Gastroesophageal sphincter (tissue), 4 donors: ENCODE results near the gene SLC25A47. TPM values are rescaled to one million over a fixed set of nuclear protein-coding genes. Genes with fewer than 3 reads are reported as not detected.
"Not testable (repeated sequence)": the region's sequence is repeated elsewhere in the genome, so short reads cannot be mapped to it uniquely, and the experiment has no call there.

ENCODE experiments used
- ATAC-seq: fragments of 150-250 bp; one replicate; pipeline ENCODE4 v1.9.1; 2016; ENCODE audit warnings: mild to moderate bottlenecking, moderate library complexity
- H3K27ac ChIP-seq, 4 donors: fragments of 200-600 bp; sonication (generic) in 3 of 4; 1 replicate in 3 of 4; 2 replicates in 1 of 4; pipeline ENCODE4 v1.5.1; 2016 to 2019
- H3K27me3 ChIP-seq: fragments of 200-600 bp; sonication (generic); one replicate; pipeline ENCODE4 v1.5.1; 2019
- H3K36me3 ChIP-seq, 2 donors: fragments of 200-600 bp; sonication (generic); one replicate each; pipeline ENCODE4 v1.5.1; 2019; ENCODE audit warnings: control low read depth in 1 of 2
- H3K4me1 ChIP-seq, 3 donors: fragments of 200-600 bp; sonication (generic); 1 replicate in 2 of 3; 2 replicates in 1 of 3; pipeline ENCODE4 v1.5.1; 2016 to 2019; ENCODE audit warnings: control low read depth in 2 of 3
- H3K4me3 ChIP-seq, 2 donors: fragments of 200-600 bp; sonication (generic); one replicate each; pipeline ENCODE4 v1.5.1; 2019; ENCODE audit warnings: mild to moderate bottlenecking in 1 of 2, moderate library complexity in 1 of 2
- H3K9me3 ChIP-seq, 3 donors: fragments of 200-600 bp; sonication (generic); one replicate each; pipeline ENCODE4 v1.5.1; 2017 to 2019; ENCODE audit warnings: control low read depth in 2 of 3
- EP300 ChIP-seq: sonication (generic); formaldehyde crosslinking; IDR thresholded peaks from one replicate; pipeline ENCODE4 v1.6.1; 2017; ENCODE audit warnings: antibody characterized with exemption, mild to moderate bottlenecking
- POLR2A ChIP-seq, 2 donors: fragments of 450-650 bp; IDR thresholded peaks; one replicate each; pipeline ENCODE4 v1.6.1; 2017; ENCODE audit warnings: antibody characterized with exemption in 2 of 2, mild to moderate bottlenecking in 2 of 2, moderate library complexity in 1 of 2
- POLR2AphosphoS5 ChIP-seq: sonication (generic); formaldehyde crosslinking; IDR thresholded peaks from one replicate; pipeline ENCODE4 v1.6.1; 2017; ENCODE audit warnings: antibody characterized with exemption
- WGBS, 2 donors: methylation state at CpG; one replicate each; pipeline ENCODE4 v1.1.5; 2018; ENCODE audit warnings: low coverage in 1 of 2; 5-methylcytosine and 5-hydroxymethylcytosine counted together
- total RNA-seq, 4 donors: library from RNA; depleted of rRNA; stranded (reverse); fragments of >200 nt; gene quantifications; one replicate each; pipeline ENCODE4 v1.1.0, GENCODE V29; 2016
- TF ChIP-seq, protein P1 (sequence below), 4 experiments: fragments of 200-600 bp in 2 of 4; fragments of 450-650 bp in 2 of 4; sonication (generic) in 1 of 4; IDR thresholded peaks; one replicate each; pipeline ENCODE4 v1.5.1; 2017 to 2019; ENCODE audit warnings: antibody characterized with exemption in 4 of 4, mild to moderate bottlenecking in 2 of 4, moderate library complexity in 2 of 4

The SLC25A47 gene
- total RNA-seq, 4 donors from 2014 or later = 0.31 TPM; not detected in 3

DNA sequence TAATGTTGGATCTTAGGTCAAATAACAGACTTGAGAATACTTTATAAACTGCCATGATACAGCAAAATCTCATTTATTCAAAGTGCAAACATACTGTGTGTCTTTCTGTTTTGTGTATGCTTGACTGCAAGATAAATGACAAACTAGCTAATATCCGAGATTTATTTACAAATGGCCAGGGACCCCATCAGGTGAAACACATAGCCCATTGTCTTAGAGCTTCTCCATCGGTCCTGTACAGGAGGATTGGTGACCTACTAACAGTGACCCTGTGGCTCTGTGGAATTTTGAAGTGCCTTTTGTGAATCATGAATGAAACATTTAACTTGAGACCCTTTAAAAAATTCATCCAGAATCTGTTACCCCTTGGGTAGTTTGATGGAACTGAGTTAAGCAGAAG, 44.0 kb upstream of the SLC25A47 start:
- Histone ChIP-seq H3K36me3 (peaks cover 0 to 30% of the 10 kb centered on the region in 2 donors), H3K4me3 (no peak overlapping the region), H3K27me3 (no peaks in the 10 kb centered on the region), H3K9me3 (no peaks in the 10 kb centered on the region), H3K27ac (no peak overlapping the region), H3K4me1 (peaks cover 0 to 53% (median 0%) of the 10 kb centered on the region in 3 donors)
- 50 to 69% methylated on average over 2 of the region's 2 CpGs for WGBS, 2 donors
- ATAC-seq = no peak
- TF ChIP-seq POLR2A (IDR thresholded peaks at IDR 0.05) = no peak
- TF ChIP-seq, protein P1, sequence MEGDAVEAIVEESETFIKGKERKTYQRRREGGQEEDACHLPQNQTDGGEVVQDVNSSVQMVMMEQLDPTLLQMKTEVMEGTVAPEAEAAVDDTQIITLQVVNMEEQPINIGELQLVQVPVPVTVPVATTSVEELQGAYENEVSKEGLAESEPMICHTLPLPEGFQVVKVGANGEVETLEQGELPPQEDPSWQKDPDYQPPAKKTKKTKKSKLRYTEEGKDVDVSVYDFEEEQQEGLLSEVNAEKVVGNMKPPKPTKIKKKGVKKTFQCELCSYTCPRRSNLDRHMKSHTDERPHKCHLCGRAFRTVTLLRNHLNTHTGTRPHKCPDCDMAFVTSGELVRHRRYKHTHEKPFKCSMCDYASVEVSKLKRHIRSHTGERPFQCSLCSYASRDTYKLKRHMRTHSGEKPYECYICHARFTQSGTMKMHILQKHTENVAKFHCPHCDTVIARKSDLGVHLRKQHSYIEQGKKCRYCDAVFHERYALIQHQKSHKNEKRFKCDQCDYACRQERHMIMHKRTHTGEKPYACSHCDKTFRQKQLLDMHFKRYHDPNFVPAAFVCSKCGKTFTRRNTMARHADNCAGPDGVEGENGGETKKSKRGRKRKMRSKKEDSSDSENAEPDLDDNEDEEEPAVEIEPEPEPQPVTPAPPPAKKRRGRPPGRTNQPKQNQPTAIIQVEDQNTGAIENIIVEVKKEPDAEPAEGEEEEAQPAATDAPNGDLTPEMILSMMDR (IDR thresholded peaks at IDR 0.05) = no peak
- no peak for TF ChIP-seq EP300

DNA sequence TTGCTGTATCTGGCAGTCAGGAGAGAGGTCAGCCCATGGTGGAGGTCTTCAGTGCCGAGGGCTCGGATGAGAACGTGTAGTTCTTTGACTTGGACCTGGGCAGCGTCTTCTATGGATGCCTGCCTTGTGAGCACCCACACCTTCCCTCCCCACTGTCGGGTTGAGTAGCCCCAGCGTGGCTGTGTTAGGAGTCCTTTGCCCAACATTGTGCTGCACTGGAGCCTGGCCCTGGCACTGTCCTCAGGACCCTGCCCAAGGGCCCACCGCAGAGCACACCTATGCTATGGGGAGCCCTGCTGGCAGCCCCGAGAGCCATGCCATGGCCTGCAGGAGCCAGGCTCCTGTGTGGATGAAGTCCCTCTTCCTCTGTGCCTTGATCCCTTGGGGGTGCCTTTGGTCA, 43.6 kb upstream of the SLC25A47 start:
- H3K4me3 ChIP-seq = no peak overlapping the region
- H3K36me3 ChIP-seq = peaks cover 0 to 30% of the 10 kb centered on the region in 2 donors
- H3K27me3 ChIP-seq = no peaks in the 10 kb centered on the region
- no peak overlapping the region for H3K27ac ChIP-seq
- TF ChIP-seq EP300 = no peak
- TF ChIP-seq, protein P1 (IDR thresholded peaks at IDR 0.05) = no peak
- no peak for TF ChIP-seq POLR2A (IDR thresholded peaks at IDR 0.05)
- TF ChIP-seq POLR2AphosphoS5 = no peak
- ATAC-seq = no peak
- H3K4me1 ChIP-seq = peaks cover 0 to 53% (median 2%) of the 10 kb centered on the region in 3 donors
- 100% methylated on average over 1 of the region's 8 CpGs; no CpG with 5 or more reads in 1 of the 2 donors for WGBS, 2 donors
- H3K9me3 ChIP-seq = no peaks in the 10 kb centered on the region

DNA sequence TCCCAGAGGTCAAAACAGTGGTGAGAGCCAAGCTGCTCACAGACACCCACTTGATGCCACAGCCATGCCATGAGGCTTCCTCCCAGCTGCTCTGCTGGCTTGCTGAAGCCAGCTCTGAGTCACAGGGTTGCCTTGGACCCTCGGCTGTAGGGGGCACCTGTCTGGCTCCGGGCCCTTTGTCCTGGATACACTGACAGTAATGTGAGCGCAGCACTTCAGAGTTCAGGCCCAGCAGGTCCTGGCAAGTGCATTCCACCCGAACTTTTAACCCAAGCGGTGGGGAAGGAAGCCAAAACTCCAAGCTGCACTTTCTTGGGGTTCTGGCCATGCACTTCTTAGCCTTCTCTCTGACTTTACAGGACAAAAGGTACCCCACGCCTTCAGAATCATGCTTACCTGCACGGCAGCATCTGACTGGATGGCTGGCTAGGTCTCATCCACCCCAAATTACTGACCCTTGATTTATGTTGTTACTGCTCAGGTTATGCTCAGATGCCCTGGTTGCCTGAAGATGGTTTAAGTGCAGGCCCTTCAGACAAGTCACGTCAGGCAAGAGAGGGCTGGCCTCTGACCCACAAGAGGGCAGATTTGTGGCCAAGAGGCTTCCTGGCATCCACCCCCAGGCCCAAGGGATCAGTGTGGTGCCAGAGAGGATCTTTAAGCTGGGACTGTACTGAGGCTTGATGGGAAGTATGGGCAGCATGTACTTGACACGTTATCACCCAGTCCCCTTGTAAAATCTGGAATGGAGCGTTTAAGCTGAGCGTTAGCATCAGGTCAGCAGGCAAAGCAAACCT, 41.7 kb upstream of the SLC25A47 start:
- Histone ChIP-seq H3K4me1 (peaks cover 0 to 51% (median 10%) of the 10 kb centered on the region in 3 donors), H3K27me3 (no peaks in the 10 kb centered on the region), H3K27ac (no peak overlapping the region), H3K9me3 (no peaks in the 10 kb centered on the region), H3K36me3 (peaks cover 0 to 29% of the 10 kb centered on the region in 2 donors), H3K4me3 (no peak overlapping the region)
- WGBS, 2 donors = 43 to 80% methylated on average over 4 to 6 of the region's 11 CpGs
- no peak for ATAC-seq
- TF ChIP-seq EP300 (no peak), POLR2A (IDR thresholded peaks at IDR 0.05) (no peak), POLR2AphosphoS5 (no peak)
- TF ChIP-seq, protein P1 (IDR thresholded peaks at IDR 0.05) = no peak

DNA sequence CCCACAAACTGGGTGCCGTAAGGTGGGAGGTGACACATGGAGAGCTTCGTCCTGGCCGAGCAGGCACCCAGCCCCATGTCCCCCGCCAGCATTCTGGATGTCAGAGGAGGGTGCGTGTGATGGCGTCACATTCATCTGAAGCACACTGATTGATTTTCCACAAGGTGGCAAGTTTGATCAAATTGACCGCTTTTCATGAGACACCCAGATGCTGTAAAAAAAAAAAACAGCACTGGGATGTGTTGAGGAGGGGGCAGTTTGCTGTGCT, 41.1 kb upstream of the SLC25A47 start:
- ATAC-seq = no peak
- TF ChIP-seq POLR2A (IDR thresholded peaks at IDR 0.05) (no peak), POLR2AphosphoS5 (no peak), EP300 (no peak)
- TF ChIP-seq, protein P1 (IDR thresholded peaks at IDR 0.05) = no peak
- H3K4me1 ChIP-seq = peaks cover 0 to 56% (median 10%) of the 10 kb centered on the region in 3 donors
- no peaks in the 10 kb centered on the region for H3K27me3 ChIP-seq
- H3K4me3 ChIP-seq = no peak overlapping the region
- peaks cover 0 to 24% of the 10 kb centered on the region in 2 donors for H3K36me3 ChIP-seq
- H3K9me3 ChIP-seq = no peaks in the 10 kb centered on the region
- no peak overlapping the region for H3K27ac ChIP-seq
- WGBS, 2 donors = 96 to 100% methylated on average over 1 to 7 of the region's 7 CpGs

GRCh38 chr14:100282766-100283419, 40.2 kb upstream of the SLC25A47 start:
- Histone ChIP-seq H3K4me1 (peaks cover 0 to 56% (median 10%) of the 10 kb centered on the region in 3 donors), H3K36me3 (peaks cover 0 to 18% of the 10 kb centered on the region in 2 donors), H3K27ac (no peak overlapping the region), H3K27me3 (no peaks in the 10 kb centered on the region), H3K9me3 (no peaks in the 10 kb centered on the region), H3K4me3 (no peak overlapping the region)
- TF ChIP-seq, protein P1 (IDR thresholded peaks at IDR 0.05) = no peak
- TF ChIP-seq EP300 (no peak), POLR2A (IDR thresholded peaks at IDR 0.05) (no peak), POLR2AphosphoS5 (no peak)
- WGBS, 2 donors = 60 to 86% methylated on average over 1 to 7 of the region's 9 CpGs
- no peak for ATAC-seq

GRCh38 chr14:100283436-100283835, 39.7 kb upstream of the SLC25A47 start:
- Histone ChIP-seq H3K4me1 (peaks cover 0 to 52% (median 10%) of the 10 kb centered on the region in 3 donors), H3K36me3 (peaks cover 0 to 18% of the 10 kb centered on the region in 2 donors)
- ATAC-seq, H3K4me3 ChIP-seq, H3K27me3 ChIP-seq, H3K27ac ChIP-seq, H3K9me3 ChIP-seq: not testable (repeated sequence)
- 96% methylated on average over 4 of the region's 9 CpGs; no CpG with 5 or more reads in 1 of the 2 donors for WGBS, 2 donors
